Type B pancreatic cell (in vitro differentiated cells): ENCODE data around the gene SERBP1. TPM values are rescaled to one million over a fixed set of nuclear protein-coding genes. Genes with fewer than 3 reads are reported as not detected.
A peak's percentile ranks its signal among the peaks of the same experiment; 100 is the strongest.

Source experiments
- DNase-seq: peaks from one replicate; pipeline ENCODE4 v3.0.0; 2021; ENCODE audit warnings: mixed read lengths; ENCODE audit not compliant: unreplicated experiment; ENCODE audit errors: extremely low spot score
- H3K27ac Mint-ChIP-seq: 2 replicates; pipeline ENCODE4 v1.8.0; 2021; ENCODE audit warnings: mild to moderate bottlenecking, mixed read lengths
- H3K27me3 Mint-ChIP-seq: 2 replicates; pipeline ENCODE4 v1.8.0; 2021; ENCODE audit warnings: mixed read lengths
- H3K36me3 Mint-ChIP-seq: 2 replicates; pipeline ENCODE4 v1.8.0; 2021; ENCODE audit warnings: mixed read lengths
- H3K4me1 Mint-ChIP-seq: one replicate; pipeline ENCODE4 v1.8.0; 2021; ENCODE audit warnings: mixed read lengths; ENCODE audit not compliant: unreplicated experiment
- H3K4me3 Mint-ChIP-seq: 2 replicates; pipeline ENCODE4 v1.8.0; 2021; ENCODE audit warnings: mild to moderate bottlenecking, mixed read lengths
- H3K9me3 Mint-ChIP-seq: 2 replicates; pipeline ENCODE4 v1.8.0; 2021; ENCODE audit warnings: mixed read lengths
- total RNA-seq: library from RNA; stranded (reverse); gene quantifications from 2 replicates; pipeline ENCODE4 v1.2.1, GENCODE V29; 2021; ENCODE audit warnings: low replicate concordance
- TF ChIP-seq, protein P1 (sequence below): fragments of 200-600 bp; sonication (generic); conservative IDR thresholded peaks from 2 replicates; pipeline ENCODE4 v1.5.0; 2021; ENCODE audit warnings: antibody characterized with exemption, mild to moderate bottlenecking

Gene SERBP1
- total RNA-seq, 1 donor from 2014 or later: 277 TPM

DNA sequence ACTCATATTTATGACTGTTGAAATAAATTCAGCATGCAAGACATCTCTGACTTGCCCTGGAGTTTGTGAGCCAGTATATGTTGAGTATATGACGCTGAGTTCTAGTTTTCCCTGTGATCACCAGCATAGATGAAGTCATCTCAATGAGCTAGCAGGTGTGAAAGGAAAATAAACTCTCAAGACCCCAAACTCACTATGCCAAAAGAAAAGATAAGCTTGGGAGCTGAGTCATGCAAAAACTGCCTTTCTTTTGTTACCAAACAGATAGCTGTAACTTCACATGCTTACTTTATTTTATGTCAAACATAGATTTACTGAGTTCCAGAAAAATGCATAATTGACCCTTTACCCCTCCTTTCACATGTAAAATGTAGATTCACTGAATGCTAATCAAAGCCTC is 52.9 kb downstream of the SERBP1 start:
- Mint-ChIP-seq H3K27me3 (no peaks in the 10 kb centered on the region), H3K4me3 (no peak overlapping the region), H3K36me3 (peaks cover 3% of the 10 kb centered on the region), H3K9me3 (no peaks in the 10 kb centered on the region), H3K4me1 (peaks cover 11% of the 10 kb centered on the region), H3K27ac (peak overlapping the region; percentile 21)
- DNase-seq: no peak
- TF ChIP-seq, protein P1, sequence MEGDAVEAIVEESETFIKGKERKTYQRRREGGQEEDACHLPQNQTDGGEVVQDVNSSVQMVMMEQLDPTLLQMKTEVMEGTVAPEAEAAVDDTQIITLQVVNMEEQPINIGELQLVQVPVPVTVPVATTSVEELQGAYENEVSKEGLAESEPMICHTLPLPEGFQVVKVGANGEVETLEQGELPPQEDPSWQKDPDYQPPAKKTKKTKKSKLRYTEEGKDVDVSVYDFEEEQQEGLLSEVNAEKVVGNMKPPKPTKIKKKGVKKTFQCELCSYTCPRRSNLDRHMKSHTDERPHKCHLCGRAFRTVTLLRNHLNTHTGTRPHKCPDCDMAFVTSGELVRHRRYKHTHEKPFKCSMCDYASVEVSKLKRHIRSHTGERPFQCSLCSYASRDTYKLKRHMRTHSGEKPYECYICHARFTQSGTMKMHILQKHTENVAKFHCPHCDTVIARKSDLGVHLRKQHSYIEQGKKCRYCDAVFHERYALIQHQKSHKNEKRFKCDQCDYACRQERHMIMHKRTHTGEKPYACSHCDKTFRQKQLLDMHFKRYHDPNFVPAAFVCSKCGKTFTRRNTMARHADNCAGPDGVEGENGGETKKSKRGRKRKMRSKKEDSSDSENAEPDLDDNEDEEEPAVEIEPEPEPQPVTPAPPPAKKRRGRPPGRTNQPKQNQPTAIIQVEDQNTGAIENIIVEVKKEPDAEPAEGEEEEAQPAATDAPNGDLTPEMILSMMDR: no peak

DNA sequence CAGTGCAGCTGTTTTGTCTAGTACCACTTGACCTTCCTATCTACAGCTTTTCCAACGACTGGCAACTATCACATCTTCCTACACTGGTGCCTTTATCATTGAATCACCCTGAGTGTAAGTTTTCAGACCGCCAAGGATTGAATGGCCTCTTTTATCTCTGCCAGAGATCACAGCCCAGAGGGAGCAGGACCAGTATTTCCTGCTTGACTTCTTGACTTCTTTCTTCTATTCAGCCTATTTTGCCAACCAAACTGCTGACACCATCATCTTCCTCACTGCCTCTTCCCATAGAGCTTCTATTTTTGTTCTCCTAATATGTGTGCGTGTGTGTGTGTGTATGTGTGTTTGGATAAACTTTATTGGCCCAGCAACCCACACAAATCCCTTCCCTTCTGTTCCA is 53.8 kb downstream of the SERBP1 start:
- Mint-ChIP-seq H3K4me3 (peak overlapping the region; percentile 42), H3K4me1 (peaks cover 11% of the 10 kb centered on the region), H3K27me3 (no peaks in the 10 kb centered on the region), H3K27ac (peak overlapping the region; percentile 21), H3K9me3 (no peaks in the 10 kb centered on the region), H3K36me3 (no peaks in the 10 kb centered on the region)
- TF ChIP-seq, protein P1: no peak
- DNase-seq: no peak

DNA sequence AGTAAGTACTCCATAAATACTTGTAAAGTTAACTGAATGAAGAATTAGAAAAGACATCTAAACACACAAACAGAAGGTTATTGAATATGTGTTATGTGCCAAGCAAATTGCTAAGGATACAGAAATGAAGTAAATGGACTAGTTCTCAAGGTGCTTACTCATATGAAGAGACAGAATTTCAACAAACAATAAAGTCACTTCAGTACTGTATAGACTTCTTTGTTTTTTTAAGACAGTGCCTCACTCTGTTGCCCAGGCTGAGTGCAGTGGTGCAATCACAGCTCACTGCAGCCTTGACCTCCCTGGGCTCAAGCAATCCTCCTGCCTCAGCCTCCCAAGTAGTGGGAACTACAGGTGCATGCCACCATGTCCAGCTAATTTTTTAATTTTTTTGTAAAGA is 57.3 kb downstream of the SERBP1 start:
- H3K27ac Mint-ChIP-seq: no peak overlapping the region
- H3K4me3 Mint-ChIP-seq: no peak overlapping the region
- no peaks in the 10 kb centered on the region for H3K27me3 Mint-ChIP-seq
- H3K36me3 Mint-ChIP-seq: no peaks in the 10 kb centered on the region
- TF ChIP-seq, protein P1: no peak
- no peaks in the 10 kb centered on the region for H3K9me3 Mint-ChIP-seq
- peaks cover 13% of the 10 kb centered on the region for H3K4me1 Mint-ChIP-seq
- no peak for DNase-seq

DNA sequence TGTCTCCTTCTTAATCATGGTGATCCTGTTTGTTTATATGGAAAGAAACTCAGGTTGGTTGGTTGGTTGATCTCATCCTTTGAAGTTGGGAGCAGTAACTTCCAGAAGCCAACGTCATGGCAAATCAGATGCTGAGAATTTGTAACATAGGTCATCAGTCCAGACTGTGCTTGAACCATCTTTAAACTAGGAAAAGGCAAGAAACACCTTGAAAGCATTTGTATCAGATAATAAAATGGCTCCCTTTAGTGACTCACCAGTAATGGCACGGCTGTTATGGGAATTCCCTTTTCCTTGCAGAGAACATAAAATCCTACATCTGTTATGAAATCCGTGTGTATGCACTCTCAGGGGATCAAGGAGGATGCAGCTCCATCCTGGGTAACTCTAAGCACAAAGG is 58.1 kb downstream of the SERBP1 start:
- DNase-seq: no peak
- TF ChIP-seq, protein P1: no peak
- Mint-ChIP-seq H3K4me3 (no peak overlapping the region), H3K27me3 (no peaks in the 10 kb centered on the region), H3K36me3 (no peaks in the 10 kb centered on the region), H3K4me1 (peaks cover 17% of the 10 kb centered on the region), H3K27ac (no peak overlapping the region), H3K9me3 (no peaks in the 10 kb centered on the region)

DNA sequence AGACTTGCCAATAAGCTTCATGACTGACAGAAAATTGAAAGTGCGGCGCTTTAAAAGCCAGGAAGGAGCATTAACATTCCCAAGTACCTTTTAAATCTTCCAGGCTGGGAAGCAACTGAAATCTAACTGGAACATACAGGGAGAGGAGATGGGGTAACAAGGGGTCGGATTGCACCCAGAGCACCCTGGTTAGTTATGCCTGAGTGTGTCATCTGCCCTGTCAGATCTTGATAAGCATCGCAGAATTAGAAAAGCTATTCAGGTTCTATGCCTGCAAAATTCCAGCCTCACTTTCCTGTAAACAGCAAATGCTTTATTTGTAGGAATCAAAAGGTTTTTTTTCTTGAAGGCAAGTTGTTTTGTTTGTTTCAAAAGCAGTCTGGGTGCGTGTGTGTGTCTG is 58.5 kb downstream of the SERBP1 start:
- Mint-ChIP-seq H3K4me1 (peaks cover 14% of the 10 kb centered on the region), H3K4me3 (no peak overlapping the region), H3K36me3 (no peaks in the 10 kb centered on the region), H3K27ac (no peak overlapping the region), H3K27me3 (no peaks in the 10 kb centered on the region), H3K9me3 (no peaks in the 10 kb centered on the region)
- DNase-seq: no peak
- TF ChIP-seq, protein P1: no peak

DNA sequence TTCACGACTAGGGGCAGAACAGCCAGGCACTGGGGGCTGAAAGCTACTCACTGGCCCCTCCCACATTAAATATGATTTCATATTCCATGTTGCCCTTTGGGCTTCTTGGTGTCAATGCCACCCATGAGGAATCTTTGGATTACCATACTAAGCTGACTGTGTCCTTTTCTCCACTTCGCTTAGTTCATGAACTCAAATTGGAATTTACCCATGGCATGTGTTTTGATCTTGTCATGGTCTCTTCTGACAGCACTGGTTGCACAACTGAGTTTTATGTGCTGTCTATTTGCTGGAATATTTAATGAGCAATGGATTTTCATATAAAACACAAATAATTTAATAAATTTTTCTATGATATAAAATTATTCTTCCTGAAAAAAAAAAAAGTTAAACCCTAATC is 59.2 kb downstream of the SERBP1 start:
- no peaks in the 10 kb centered on the region for H3K27me3 Mint-ChIP-seq

More for the DNA sequence above, 59.2 kb downstream of the SERBP1 start:
- Mint-ChIP-seq H3K27ac (no peak overlapping the region), H3K36me3 (no peaks in the 10 kb centered on the region), H3K4me3 (no peak overlapping the region), H3K9me3 (no peaks in the 10 kb centered on the region), H3K4me1 (peaks cover 7% of the 10 kb centered on the region)
- DNase-seq: no peak
- TF ChIP-seq, protein P1: no peak
